PFSK-1 (cell line): ENCODE measurements around the gene LIN54.

ENCODE experiments used
- POLR2AphosphoS5 ChIP-seq: IDR thresholded peaks from 2 replicates; pipeline ENCODE4 v1.6.1; 2012; ENCODE audit warnings: low read depth, mild to moderate bottlenecking, control low read depth, low read length, moderate library complexity
- SIN3A ChIP-seq: IDR thresholded peaks from 2 replicates; pipeline ENCODE4 v1.6.1; 2012; ENCODE audit warnings: mild to moderate bottlenecking, low read length, moderate library complexity, borderline replicate concordance; ENCODE audit not compliant: insufficient read depth
- TAF1 ChIP-seq: IDR thresholded peaks from 2 replicates; pipeline ENCODE4 v1.6.1; 2012; ENCODE audit warnings: low read length, control low read depth, borderline replicate concordance; ENCODE audit not compliant: insufficient read depth
- TF ChIP-seq, protein P1 (sequence below), 2 experiments: IDR thresholded peaks; 2 replicates each; pipeline versions ENCODE4 v1.6.1 to v1.8.0; 2011 to 2012; ENCODE audit warnings: low read depth in 2 of 2, low read length in 2 of 2, control low read depth in 1 of 2, inconsistent platforms in 1 of 2, mild to moderate bottlenecking in 1 of 2, moderate library complexity in 1 of 2; ENCODE audit not compliant: insufficient read depth in 1 of 2

GRCh38 chr4:83022724-83023450 is 12.3 kb upstream of the LIN54 start:
- TF ChIP-seq TAF1 (no peak), POLR2AphosphoS5 (no peak), SIN3A (no peak)
- TF ChIP-seq, protein P1, sequence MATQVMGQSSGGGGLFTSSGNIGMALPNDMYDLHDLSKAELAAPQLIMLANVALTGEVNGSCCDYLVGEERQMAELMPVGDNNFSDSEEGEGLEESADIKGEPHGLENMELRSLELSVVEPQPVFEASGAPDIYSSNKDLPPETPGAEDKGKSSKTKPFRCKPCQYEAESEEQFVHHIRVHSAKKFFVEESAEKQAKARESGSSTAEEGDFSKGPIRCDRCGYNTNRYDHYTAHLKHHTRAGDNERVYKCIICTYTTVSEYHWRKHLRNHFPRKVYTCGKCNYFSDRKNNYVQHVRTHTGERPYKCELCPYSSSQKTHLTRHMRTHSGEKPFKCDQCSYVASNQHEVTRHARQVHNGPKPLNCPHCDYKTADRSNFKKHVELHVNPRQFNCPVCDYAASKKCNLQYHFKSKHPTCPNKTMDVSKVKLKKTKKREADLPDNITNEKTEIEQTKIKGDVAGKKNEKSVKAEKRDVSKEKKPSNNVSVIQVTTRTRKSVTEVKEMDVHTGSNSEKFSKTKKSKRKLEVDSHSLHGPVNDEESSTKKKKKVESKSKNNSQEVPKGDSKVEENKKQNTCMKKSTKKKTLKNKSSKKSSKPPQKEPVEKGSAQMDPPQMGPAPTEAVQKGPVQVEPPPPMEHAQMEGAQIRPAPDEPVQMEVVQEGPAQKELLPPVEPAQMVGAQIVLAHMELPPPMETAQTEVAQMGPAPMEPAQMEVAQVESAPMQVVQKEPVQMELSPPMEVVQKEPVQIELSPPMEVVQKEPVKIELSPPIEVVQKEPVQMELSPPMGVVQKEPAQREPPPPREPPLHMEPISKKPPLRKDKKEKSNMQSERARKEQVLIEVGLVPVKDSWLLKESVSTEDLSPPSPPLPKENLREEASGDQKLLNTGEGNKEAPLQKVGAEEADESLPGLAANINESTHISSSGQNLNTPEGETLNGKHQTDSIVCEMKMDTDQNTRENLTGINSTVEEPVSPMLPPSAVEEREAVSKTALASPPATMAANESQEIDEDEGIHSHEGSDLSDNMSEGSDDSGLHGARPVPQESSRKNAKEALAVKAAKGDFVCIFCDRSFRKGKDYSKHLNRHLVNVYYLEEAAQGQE (IDR thresholded peaks at IDR 0.05; ENCODE audit: insufficient read depth in 1 of 2, low read depth in 2 of 2, low read length in 2 of 2): no peak
